GM15510 (cell line): Measurements from ENCODE around the gene IP6K2.

Source experiments
- POLR2A ChIP-seq: IDR thresholded peaks from 3 replicates; pipeline ENCODE4 v1.6.1; 2011; ENCODE audit warnings: borderline replicate concordance; ENCODE audit not compliant: insufficient read length; ENCODE audit errors: extremely low read depth

IP6K2 gene

DNA sequence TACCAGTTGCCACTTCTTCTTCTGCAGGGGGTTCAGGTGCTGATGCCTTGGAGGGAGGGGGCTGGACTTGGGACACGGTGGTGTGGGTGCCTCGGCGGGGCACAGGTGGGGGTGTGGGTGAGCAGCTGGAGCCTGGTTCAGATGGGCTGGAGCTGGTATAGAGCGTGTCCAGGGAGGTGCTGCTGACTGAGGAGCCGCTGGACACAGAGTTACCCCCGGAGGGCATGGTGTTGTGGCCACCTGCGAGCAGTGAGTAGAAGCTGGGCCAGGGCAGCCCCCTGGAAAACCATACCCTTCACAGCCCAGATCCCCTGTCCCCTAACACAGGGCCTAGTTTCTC is 35.5 kb downstream of the IP6K2 start:
- no peak for TF ChIP-seq POLR2A

DNA sequence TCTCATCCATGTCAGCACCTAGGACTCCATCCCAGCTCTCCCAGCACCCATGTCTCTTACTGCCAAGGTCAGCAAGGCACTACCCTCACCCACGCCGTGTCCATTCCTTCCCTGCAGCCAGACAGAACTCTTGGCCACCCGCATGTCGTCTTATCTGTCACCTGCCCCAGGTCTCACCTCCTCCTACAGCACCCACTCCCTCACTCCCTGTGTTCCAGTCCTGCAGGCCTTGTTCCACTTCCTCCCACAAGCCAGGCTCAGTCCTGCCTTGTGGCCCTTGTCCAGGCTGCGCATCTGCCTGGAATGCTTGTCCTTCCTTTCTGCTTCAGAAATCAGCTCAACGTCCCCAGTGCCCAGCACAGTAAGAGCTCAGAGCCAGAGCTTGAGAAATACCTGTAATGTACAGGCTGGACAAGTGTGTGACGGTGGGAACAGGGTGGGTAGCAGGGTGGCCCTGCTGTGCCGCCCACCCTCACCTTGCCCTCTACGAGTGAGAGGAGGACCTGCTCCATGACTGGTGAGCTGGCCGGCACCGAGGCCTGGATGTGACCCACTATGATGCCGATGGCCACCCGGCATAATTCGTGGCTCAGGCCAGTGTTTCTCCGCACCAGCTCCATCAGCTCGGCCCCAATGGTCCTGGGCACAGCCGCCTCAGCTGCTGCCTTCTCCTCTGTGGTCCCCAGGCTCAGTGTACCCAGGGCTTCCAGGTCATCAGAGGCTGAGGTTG is 36.0 kb downstream of the IP6K2 start:
- TF ChIP-seq POLR2A = no peak

DNA sequence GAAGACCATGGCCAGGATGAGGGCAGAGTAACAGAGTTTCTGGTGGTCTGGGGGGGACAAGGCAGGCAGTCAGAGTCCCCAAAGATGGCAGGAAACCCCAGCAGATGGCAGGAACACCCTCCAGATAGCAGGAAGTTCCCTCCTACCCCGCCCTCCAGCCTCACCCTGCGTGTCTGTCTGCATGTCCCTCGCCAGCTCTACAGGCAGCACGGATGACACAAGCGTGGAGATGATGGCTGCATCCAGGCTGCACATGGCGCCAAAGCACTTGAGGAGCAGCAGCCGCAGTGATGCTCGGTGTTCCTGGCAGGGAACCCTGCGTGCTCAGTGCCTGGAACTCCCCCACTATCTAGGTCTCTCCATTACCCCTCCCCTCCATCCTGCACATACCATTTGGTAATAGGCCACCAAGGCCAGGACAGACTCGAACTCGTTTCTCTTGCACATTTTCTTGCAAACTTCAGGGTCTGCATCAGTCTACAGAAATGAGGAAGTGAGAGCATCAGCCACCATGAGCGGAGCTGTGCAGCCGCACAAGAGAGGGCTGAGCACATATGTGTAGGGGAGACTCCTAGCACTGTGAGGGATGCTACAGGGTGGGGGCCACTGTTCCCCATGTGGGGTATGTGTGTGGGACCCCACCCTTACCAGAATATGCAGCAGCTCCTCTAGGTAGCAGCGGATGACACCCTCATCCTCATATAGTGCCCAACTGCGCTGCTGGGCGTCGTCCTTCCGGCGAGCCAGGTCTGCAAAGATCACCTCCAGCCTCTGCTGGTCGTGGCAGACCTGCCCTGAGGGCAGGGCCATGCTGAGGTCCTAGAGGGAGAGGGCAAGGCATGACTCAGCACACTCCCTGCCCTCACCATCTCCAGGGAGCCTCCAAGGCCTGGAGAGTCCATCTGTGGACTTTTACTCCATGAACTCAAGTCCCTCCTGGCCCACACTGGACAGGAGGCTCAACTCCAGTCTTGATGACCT is 37.3 kb downstream of the IP6K2 start:
- no peak for TF ChIP-seq POLR2A

DNA sequence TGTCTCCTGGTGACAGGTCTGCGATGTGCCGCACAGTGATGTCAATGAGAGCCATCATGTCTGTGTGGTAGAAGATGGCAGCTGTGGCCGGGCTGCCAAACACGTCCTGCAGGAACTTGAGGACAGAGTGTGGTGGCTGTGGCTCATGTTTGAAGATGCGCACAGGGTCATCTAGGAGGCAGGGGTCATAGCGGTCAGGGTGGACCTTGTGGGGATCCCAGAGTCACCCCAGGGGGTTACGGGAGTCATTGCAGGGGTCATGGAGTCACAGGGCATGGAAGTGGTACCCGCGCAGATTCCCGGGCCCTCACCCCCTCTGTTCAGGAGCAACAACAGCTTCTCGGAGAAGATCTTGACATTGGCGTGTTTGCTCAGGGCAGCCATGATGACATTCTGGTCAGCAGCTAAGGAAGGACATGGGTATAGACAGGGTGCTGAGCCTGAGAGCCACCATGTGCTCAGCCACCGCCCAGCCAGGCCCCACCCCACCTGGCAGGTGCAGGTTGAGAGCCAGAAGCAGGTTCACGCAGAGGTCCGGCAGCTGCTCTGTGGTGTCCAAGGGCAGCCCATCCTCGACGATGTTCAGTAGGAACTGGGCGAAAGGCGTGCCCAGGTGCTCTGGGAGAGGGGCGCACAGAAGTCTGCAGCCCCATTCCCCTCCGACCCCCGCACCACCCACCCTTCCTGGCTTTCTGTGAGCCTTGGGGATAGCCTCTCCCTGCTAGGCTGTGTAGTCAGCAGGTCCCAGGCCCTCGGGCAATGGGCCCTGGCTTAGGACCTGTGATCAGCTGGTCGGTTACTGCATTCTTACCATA is 38.2 kb downstream of the IP6K2 start:
- TF ChIP-seq POLR2A = no peak

DNA sequence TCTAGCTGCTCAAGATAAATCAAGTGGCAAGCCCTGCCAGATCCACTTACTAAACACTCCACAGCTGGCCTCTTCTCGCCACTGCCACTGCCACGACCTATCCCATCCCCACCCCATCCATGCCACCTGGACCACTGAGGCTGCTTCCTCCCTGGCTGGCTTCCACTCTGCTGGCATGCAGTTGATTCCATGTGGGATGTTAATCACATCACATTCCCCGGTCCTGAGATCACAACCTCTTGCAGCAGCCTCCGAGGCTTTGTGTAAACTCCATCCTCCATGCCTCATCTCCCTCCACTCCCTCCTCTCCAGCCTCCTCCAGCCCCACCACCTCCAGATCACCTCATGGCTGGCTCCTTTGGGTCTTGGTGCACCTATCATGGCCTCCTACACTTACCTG is 39.0 kb downstream of the IP6K2 start:
- TF ChIP-seq POLR2A = no peak

DNA sequence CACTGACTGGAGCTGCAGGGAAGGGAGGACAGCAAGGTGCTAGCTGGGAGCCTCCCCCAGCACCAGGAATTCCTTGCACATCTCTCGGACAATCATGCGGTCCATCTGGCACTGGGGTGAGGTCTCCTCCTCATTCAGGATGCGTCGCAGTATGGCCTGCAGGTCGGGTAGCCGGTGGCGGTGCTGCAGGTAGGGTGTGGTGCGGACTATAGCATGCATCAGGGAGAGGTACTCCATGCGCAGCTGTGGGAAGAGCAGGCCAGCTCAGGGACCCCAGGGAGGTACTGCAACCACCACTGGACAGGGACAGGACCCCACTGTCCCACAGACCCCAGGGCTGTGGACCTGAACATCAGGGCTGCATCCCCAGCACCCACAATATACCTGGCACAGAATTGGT is 42.5 kb downstream of the IP6K2 start:
- no peak for TF ChIP-seq POLR2A

DNA sequence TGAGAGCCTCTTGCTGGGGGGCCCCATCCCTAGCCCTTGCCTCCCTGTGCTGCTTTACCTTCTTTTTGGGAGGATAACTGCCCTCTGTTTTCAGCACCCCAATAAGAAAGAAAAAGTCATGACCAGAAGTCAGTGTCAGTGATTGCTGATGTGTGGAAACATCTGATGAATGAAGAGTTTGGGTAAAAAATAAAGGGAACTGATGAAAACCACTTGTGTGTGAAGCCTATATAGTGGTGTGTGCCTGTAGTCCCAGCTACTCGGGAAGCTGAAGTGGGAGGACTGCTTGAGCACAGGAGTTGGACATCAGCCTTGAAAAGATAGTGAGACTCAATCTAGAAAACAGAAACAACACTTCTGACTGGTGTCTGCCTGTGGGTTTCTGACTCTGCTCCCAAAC is 44.5 kb downstream of the IP6K2 start:
- TF ChIP-seq POLR2A = no peak

DNA sequence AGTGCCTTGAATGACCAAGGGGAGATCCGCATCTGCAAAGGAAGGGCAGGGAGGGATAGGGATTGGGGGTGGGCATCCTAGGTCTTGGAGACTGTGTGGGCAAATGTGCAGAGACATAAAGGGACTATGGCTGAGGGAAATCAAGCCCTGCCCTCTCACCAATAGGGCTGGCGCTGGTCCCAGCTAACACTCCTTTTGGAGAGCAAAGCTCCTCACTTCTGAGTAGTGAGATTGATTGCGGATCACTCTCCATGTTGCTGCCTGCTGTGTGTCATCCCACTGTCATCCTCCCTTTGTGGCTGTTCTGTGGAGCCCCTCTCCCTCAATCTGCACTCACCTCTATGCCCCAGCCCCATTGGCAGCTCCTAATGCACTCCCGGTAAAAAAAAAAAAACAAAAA is 52.1 kb downstream of the IP6K2 start:
- no peak for TF ChIP-seq POLR2A

DNA sequence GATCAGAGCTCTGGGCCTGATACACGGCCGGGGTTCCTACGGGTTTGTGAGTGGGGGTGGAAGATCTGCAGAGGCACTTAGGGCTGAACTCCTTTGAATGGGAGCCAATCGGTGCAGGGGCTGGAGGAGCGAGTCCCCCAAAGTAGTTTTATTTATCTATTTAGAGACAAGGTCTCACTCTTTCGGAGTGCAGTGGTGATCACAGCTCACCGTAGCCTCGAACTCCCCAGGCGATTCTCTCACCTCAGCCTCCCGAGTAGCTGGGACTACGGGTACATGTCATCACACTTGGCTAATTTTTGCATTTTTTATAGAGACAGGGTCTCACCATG is 52.7 kb downstream of the IP6K2 start:
- no peak for TF ChIP-seq POLR2A

DNA sequence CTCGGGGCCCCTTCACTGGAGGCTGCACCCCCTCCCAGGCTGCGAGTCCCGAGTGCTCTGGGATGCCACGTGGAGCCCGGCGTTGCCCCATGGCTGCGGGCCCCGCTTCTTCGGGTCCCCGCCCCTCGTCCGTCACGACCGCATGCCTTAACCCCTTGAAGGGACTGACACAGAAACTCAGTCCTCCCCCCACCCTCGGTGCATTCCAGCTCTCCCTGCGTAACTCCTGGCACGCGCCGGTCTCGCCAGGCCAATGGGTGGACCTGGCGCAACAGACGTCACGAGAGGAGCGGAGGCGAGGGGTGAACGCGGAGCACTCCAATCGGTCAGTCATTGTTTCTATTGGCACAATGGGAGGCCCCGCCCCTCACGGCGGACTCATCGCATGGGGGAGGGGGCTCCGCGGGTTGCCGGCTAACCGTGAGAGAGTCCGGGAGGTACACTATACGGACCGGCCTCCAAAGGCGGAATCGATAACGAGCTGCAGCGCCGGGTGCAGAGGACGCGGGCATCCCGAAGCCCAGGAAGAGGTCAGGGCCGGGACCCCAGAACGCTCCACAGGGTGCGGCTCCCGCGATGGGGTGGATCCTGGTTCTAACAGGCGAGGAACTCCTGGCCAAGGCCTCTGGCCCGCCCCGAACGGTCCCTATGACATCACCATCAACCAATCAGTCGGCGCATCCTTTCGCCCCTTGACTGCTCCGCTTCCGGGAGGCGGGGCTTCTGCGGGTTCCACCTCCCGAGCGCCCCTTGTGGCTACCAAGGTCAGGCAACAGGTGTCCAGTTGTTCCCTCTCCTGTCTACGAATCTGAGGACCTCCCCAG is 53.3 kb downstream of the IP6K2 start:
- TF ChIP-seq POLR2A = peak; percentile 55

DNA sequence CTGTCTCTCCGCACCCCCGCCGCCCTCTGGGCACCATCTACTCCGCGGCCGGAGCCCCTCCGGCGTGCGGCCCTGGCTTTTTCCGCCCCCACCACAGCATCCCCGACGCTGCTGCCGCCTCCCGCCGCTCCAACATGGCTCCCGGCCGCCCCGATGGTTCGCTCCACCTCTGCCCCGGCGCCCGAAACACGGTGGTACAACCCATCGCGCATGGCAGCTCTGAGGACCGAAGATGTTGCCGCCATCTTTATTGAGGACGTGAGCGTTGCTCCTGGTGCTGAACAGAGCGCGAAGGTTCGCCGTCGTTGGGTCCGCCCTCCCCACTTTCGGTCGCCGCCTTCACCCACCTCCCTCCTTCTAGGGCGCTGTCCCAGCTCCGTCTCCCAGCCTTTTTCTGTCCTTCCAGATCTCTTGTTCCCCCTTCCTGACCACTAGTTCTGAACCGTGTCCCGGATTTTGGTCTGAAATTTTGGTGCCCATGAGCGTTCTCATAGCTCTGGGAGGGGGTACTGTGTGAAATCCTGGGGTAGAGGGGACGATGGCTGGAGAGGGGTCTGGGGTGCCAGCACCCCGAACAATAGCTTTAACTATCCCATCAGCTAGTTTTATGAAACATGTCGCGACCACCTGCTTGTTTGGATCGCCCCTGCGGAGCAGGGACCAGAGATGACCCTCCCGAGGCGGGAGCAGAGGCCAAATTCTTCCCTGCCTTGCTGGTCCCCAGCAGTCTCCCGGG is 54.1 kb downstream of the IP6K2 start, which contains the start of gene CELSR3:
TSS of gene CELSR3 (minus strand) at position 134 of the 736 bp plus-strand sequence. CDS start 252 bp downstream, outside the sequence.
- TF ChIP-seq POLR2A = peak; percentile 9

DNA sequence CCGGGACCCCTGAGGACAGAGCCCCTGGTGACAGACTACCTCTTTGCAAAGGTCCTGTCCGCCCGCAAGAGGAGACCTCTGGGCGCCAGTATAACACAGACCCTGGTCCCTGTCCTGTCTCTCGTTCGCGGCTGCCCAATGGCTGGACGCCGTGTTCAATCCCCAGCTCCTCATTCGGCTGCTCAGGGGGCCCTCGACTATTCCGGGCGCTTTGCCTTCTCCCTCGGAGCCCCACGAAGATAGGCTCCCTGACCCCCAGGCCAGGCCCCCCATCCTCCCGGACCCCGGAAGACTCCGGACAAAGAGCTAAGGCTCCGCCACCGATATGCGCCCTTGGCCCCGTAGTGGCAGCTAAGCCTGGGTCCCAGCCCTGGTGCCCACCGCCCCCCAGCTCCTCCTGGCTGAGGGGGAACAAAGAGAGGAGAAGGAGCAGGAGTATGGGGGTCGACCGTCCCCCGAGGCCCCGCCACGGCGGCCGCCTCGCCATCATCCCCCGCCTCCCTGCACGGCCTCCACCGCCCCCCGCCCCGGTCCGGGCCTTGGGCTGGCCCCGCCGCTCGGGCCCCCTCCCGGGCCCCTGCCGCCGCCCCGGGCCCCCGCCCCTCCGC is 54.8 kb downstream of the IP6K2 start:
- TF ChIP-seq POLR2A = no peak

DNA sequence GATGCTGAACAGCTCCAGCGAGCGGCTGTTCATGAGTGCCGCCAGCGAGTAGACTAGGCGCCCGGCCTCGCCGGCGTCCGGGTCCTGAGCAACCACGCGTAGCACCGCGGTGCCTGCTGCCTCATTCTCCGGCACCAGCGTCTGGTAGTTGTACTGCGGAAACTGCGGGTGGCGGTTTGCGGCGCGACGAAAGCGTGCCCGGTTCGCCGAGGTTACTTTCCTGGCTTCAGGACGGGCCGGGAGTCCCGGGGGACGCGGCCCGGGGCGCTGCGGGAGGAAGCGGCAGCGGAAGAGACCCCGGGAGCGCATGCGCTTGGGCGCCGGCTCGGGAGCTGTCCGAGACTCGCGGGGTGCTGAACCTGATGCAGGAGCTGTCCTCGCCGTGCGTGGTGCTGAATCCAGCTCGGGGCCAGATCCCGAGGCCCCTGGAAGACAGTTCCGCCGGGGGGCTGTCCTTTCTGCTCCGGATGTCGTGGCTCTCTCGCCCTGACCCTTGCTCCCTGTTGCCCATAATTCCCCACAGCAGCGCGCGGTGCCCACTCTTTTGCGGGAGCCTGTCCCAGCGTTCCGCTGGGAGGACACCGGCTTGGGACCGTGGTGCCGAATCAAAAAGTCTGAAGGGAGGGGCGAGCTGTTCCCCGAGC is 55.4 kb downstream of the IP6K2 start:
- TF ChIP-seq POLR2A = no peak

DNA sequence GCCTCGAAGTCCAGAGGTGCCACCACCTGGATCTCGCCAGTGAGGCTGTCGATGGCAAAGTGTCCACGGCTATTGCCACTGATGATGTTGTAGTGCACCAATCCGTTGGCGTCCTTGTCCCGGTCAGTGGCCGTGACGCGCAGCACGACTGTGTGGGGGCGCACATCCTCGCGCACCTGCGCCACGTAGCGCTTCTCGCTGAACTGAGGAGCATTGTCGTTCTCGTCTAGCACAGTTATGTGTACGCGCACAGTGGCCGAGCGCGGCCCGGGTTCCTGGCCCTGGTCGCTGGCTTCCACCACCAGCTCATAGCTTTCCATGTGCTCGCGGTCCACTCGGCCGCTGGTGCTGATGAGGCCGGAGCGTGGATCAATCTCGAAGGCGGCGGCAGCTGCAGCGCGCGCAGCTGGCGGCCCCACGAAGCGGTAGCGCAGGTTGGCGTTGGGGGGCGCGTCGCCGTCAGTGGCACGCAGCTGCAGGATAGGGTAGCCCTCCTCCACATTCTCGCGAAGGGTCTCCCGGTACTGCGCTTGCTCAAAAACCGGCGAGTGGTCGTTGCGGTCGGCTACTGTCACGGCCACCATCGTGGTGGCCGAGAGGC is 56.1 kb downstream of the IP6K2 start:
- TF ChIP-seq POLR2A = no peak
